CD4-positive, alpha-beta T cell (primary cell): ENCODE data around the gene ELFN1. TPM values are rescaled to one million over a fixed set of nuclear protein-coding genes. Genes with fewer than 3 reads are reported as not detected.

ENCODE experiments used
- ATAC-seq: fragments of 200-7000 bp; cut with Tn5 transposase; one replicate; pipeline ENCODE4 v1.10.0; 2022; ENCODE audit warnings: mild to moderate bottlenecking; ENCODE audit not compliant: poor library complexity
- CTCF ChIA-PET: fragments of 350-600 bp; sonication (Branson Sonifier 250); formaldehyde crosslinking; loops from one replicate; lab custom pipeline; 2021; ENCODE audit warnings: antibody characterized with exemption, inconsistent platforms; lab: Charles Lee
- POLR2A ChIA-PET: fragments of 350-600 bp; sonication (Branson Sonifier 250); formaldehyde crosslinking; loops from one replicate; lab custom pipeline; 2021; ENCODE audit warnings: antibody characterized with exemption, inconsistent platforms; lab: Charles Lee
- DNase-seq, 14 experiments: peaks; one replicate each; pipeline ENCODE4 v3.0.0-alpha.2; 2013 to 2020; ENCODE audit warnings: mixed read lengths in 2 of 14
- H3K27ac ChIP-seq, 2 donors: one replicate each; pipeline versions ENCODE4 v1.5.1 to v1.7.0; 2013; ENCODE audit warnings: low read length in 2 of 2, low read depth in 1 of 2, mild to moderate bottlenecking in 1 of 2
- H3K27me3 ChIP-seq, 2 experiments: 1 replicate in 1 of 2; 2 replicates in 1 of 2; pipeline versions ENCODE4 v1.6.1 to v1.7.0; 2013; ENCODE audit warnings: low read length in 2 of 2, control low read depth in 1 of 2, mild to moderate bottlenecking in 1 of 2, moderate library complexity in 1 of 2; ENCODE audit not compliant: insufficient read depth in 2 of 2, control insufficient read depth in 1 of 2
- H3K36me3 ChIP-seq: one replicate; pipeline ENCODE4 v1.6.1; 2013; ENCODE audit warnings: low read length, control low read depth; ENCODE audit not compliant: insufficient read depth
- H3K4me1 ChIP-seq: one replicate; pipeline ENCODE4 v1.6.1; 2013; ENCODE audit warnings: low read length, control low read depth; ENCODE audit not compliant: insufficient read depth
- H3K4me3 ChIP-seq: one replicate; pipeline ENCODE4 v1.5.1; 2013; ENCODE audit warnings: mild to moderate bottlenecking, low read length, moderate library complexity
- H3K9me3 ChIP-seq, 2 experiments: 1 replicate in 1 of 2; 2 replicates in 1 of 2; pipeline versions ENCODE4 v1.6.1 to v1.7.0; 2013; ENCODE audit warnings: low read length in 2 of 2, mild to moderate bottlenecking in 2 of 2, control low read depth in 1 of 2, moderate library complexity in 1 of 2; ENCODE audit not compliant: control insufficient read depth in 1 of 2, insufficient read depth in 1 of 2
- H3K27ac Mint-ChIP-seq: one replicate; pipeline ENCODE4 v1.8.0; 2020; ENCODE audit warnings: mixed read lengths
- H3K27me3 Mint-ChIP-seq: one replicate; pipeline ENCODE4 v1.8.0; 2021; ENCODE audit warnings: mixed read lengths
- H3K36me3 Mint-ChIP-seq: one replicate; pipeline ENCODE4 v1.8.0; 2021; ENCODE audit warnings: low read depth, mixed read lengths
- H3K4me1 Mint-ChIP-seq: one replicate; pipeline ENCODE4 v1.8.0; 2021; ENCODE audit warnings: low read depth, mixed read lengths
- H3K4me3 Mint-ChIP-seq: one replicate; pipeline ENCODE4 v1.8.0; 2020; ENCODE audit warnings: mild to moderate bottlenecking, mixed read lengths
- H3K9me3 Mint-ChIP-seq: one replicate; pipeline ENCODE4 v1.8.0; 2020; ENCODE audit warnings: mixed read lengths
- intact Hi-C, 2 experiments: fragments of 100-400 bp; cut with DNase I in 1 of 2; cut with micrococcal nuclease in 1 of 2; formaldehyde crosslinking; loops; one replicate each; pipeline versions ENCODE4 v1.15.1 to v1.9.0; 2023 to 2025; cut with DNase I, micrococcal nuclease
- total RNA-seq, 174 experiments: library from RNA in 2 of 174; stranded (reverse) in 2 of 174; gene quantifications; one replicate each; pipeline ENCODE4 v1.2.3 and lab custom pipeline; 2021 to 2026
- TF ChIP-seq, protein P1 (sequence below): fragments of 200-600 bp; IDR thresholded peaks from one replicate; pipeline ENCODE4 v1.8.0; 2022; ENCODE audit warnings: antibody characterized with exemption, mild to moderate bottlenecking

Gene ELFN1
- total RNA-seq, 2 experiments from 2014 or later = not detected

DNA sequence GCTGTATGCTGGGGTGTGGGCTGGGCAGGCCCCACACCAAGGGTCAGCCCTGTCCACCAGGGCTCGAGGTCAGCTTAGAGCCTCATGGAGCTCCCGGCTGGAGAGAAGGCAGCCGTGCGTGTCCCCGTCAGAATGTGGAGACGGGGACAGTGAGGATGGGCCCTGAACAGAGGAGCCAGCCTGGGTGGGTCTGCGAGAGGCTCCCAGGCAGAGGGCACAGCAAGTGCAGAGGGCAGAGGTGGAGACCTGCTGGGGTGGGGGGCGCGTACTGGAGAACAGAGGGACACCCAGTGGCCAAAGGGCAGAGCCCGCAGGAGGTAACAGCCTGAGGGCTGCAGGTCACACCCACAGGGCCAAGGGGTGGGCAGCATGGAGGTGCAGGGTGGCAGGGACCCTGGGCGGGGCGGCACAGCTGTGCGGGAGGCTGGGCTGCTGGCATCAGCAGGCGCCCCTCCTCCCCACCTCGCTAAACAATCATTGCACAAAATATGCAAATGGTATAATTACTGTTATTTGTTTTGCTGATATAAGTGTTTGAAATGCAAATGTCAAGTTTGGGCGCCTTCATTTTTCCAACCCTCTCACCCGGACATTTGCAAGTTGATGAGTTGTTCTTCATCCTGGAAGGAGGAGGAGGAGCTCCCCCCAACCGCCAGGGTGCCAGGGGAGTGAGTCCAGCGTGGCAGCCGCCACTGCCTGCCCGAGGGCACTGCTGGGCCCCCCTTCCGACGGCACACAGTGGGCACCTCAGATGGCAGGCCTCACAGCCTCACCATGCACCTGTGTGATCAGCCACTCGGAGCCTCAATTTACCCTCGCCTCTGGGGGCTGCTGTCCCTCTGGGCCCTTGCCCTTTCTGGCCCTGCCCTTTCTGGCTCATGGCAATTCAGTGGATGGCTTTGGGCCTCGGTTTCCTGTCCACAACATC is 35.0 kb downstream of the ELFN1 start:
- H3K27ac Mint-ChIP-seq = no peak overlapping the region
- Histone ChIP-seq H3K9me3 (peaks cover 10 to 41% of the 10 kb centered on the region in 2 experiments), H3K4me1 (no peaks in the 10 kb centered on the region), H3K27me3 (peaks cover 0 to 8% of the 10 kb centered on the region in 2 experiments), H3K4me3 (no peak overlapping the region), H3K27ac (no peak overlapping the region), H3K36me3 (no peaks in the 10 kb centered on the region)
- H3K4me1 Mint-ChIP-seq = no peaks in the 10 kb centered on the region
- TF ChIP-seq, protein P1, sequence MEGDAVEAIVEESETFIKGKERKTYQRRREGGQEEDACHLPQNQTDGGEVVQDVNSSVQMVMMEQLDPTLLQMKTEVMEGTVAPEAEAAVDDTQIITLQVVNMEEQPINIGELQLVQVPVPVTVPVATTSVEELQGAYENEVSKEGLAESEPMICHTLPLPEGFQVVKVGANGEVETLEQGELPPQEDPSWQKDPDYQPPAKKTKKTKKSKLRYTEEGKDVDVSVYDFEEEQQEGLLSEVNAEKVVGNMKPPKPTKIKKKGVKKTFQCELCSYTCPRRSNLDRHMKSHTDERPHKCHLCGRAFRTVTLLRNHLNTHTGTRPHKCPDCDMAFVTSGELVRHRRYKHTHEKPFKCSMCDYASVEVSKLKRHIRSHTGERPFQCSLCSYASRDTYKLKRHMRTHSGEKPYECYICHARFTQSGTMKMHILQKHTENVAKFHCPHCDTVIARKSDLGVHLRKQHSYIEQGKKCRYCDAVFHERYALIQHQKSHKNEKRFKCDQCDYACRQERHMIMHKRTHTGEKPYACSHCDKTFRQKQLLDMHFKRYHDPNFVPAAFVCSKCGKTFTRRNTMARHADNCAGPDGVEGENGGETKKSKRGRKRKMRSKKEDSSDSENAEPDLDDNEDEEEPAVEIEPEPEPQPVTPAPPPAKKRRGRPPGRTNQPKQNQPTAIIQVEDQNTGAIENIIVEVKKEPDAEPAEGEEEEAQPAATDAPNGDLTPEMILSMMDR = no peak
- no peaks in the 10 kb centered on the region for H3K9me3 Mint-ChIP-seq
- DNase-seq (peak in 2 of 14 experiments; percentile 3 to 23), ATAC-seq (no peak)
- H3K27me3 Mint-ChIP-seq = peaks cover 4% of the 10 kb centered on the region
- no peaks in the 10 kb centered on the region for H3K36me3 Mint-ChIP-seq
- CTCF ChIA-PET = no interaction called here
- intact Hi-C loops = no loop called here
- POLR2A ChIA-PET = no interaction called here
- no peak overlapping the region for H3K4me3 Mint-ChIP-seq

DNA sequence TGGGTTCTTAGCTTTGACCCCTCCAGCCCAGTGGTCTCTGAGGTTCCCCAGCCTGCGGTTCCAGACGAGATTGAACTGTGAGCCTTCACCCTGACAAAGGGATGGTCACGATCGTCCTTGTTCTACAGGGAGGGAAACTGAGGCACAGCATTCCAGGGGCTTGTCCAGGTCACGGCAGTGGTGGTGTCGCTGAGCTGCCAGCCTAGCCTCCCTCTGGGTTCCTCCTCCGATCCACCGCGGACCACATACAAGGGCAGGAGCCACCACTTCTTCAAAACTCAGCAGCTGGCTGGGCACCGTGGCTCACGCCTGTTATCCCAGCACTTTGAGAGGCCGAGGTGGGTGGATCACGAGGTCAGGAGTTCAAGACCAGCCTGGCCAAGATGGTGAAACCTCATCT is 35.8 kb downstream of the ELFN1 start:
- POLR2A ChIA-PET = no interaction called here
- DNase-seq = peak in 2 of 14 experiments; percentile 4 to 16
- Histone ChIP-seq H3K36me3 (no peaks in the 10 kb centered on the region), H3K4me1 (no peaks in the 10 kb centered on the region), H3K9me3 (peaks cover 10 to 45% of the 10 kb centered on the region in 2 experiments), H3K27ac (no peak overlapping the region), H3K4me3 (no peak overlapping the region), H3K27me3 (peaks cover 0 to 11% of the 10 kb centered on the region in 2 experiments)
- H3K27ac Mint-ChIP-seq = no peak overlapping the region
- peaks cover 2% of the 10 kb centered on the region for H3K27me3 Mint-ChIP-seq
- no peak for ATAC-seq
- no peaks in the 10 kb centered on the region for H3K9me3 Mint-ChIP-seq
- no peaks in the 10 kb centered on the region for H3K36me3 Mint-ChIP-seq
- intact Hi-C loops = no loop called here
- no peak overlapping the region for H3K4me3 Mint-ChIP-seq
- H3K4me1 Mint-ChIP-seq = no peaks in the 10 kb centered on the region
- TF ChIP-seq, protein P1 = no peak
- CTCF ChIA-PET = no interaction called here

DNA sequence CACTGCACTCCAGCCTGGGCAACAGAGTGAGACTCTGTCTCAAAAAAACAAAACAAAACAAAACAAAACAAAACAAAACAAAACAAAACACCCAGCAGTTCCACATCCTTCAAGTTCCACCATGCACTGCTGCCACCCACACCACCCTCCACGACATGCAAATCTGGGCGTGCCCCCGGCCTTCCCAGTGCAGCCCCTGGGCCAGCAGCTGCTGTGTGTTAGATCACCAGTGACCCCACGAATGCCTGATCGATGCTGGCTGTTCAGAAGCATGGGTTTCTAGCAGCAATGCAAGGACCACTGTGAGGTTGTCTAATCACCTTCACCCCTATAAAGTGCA is 36.3 kb downstream of the ELFN1 start:
- TF ChIP-seq, protein P1 = no peak
- H3K27me3 Mint-ChIP-seq = no peaks in the 10 kb centered on the region
- H3K9me3 Mint-ChIP-seq = no peaks in the 10 kb centered on the region
- peaks cover 10 to 47% of the 10 kb centered on the region in 2 experiments for H3K9me3 ChIP-seq
- H3K36me3 ChIP-seq = no peaks in the 10 kb centered on the region
- intact Hi-C loops = no loop called here
- no peak overlapping the region for H3K27ac Mint-ChIP-seq
- DNase-seq (peak in 1 of 14 experiments; percentile 1), ATAC-seq (no peak)
- peaks cover 0 to 11% of the 10 kb centered on the region in 2 experiments for H3K27me3 ChIP-seq
- H3K4me1 Mint-ChIP-seq = no peaks in the 10 kb centered on the region
- ChIA-PET CTCF (no interaction called here), POLR2A (no interaction called here)
- no peak overlapping the region for H3K4me3 Mint-ChIP-seq
- no peaks in the 10 kb centered on the region for H3K36me3 Mint-ChIP-seq
- no peak overlapping the region for H3K4me3 ChIP-seq
- no peaks in the 10 kb centered on the region for H3K4me1 ChIP-seq
- H3K27ac ChIP-seq = no peak overlapping the region
